Kidney epithelial cell (primary cell): ENCODE results near the gene GATD1. TPM values are rescaled to one million over a fixed set of nuclear protein-coding genes. Genes with fewer than 3 reads are reported as not detected.
"Not testable (repeated sequence)": the region's sequence is repeated elsewhere in the genome, so short reads cannot be mapped to it uniquely, and the experiment has no call there.

Source experiments
- DNase-seq: peaks from one replicate; pipeline ENCODE4 v3.0.0-alpha.2; 2010; ENCODE audit warnings: low read depth
- H3K27me3 ChIP-seq: 2 replicates; pipeline ENCODE4 v1.6.0; 2011; ENCODE audit warnings: low read length; ENCODE audit not compliant: control insufficient read depth, insufficient read depth
- H3K36me3 ChIP-seq: 2 replicates; pipeline ENCODE4 v1.5.1; 2011; ENCODE audit warnings: low read length; ENCODE audit not compliant: control insufficient read depth, insufficient read depth
- H3K4me3 ChIP-seq: 2 replicates; pipeline ENCODE4 v1.5.1; 2011; ENCODE audit warnings: low read depth, mild to moderate bottlenecking, control low read depth, low read length
- total RNA-seq: library from RNA; depleted of rRNA; stranded (reverse); fragments of >200 nt; gene quantifications from 2 replicates; pipeline ENCODE4 v1.2.3, GENCODE V29; 2015
- TF ChIP-seq, protein P1 (sequence below): IDR thresholded peaks from 2 replicates; pipeline ENCODE4 v1.5.1; 2011; ENCODE audit warnings: mild to moderate bottlenecking, moderate library complexity, low read length, control low read depth, inconsistent platforms; ENCODE audit not compliant: insufficient read depth, poor library complexity, severe bottlenecking

The GATD1 gene
- total RNA-seq, 1 donor from 2014 or later, result 27.6 TPM

DNA sequence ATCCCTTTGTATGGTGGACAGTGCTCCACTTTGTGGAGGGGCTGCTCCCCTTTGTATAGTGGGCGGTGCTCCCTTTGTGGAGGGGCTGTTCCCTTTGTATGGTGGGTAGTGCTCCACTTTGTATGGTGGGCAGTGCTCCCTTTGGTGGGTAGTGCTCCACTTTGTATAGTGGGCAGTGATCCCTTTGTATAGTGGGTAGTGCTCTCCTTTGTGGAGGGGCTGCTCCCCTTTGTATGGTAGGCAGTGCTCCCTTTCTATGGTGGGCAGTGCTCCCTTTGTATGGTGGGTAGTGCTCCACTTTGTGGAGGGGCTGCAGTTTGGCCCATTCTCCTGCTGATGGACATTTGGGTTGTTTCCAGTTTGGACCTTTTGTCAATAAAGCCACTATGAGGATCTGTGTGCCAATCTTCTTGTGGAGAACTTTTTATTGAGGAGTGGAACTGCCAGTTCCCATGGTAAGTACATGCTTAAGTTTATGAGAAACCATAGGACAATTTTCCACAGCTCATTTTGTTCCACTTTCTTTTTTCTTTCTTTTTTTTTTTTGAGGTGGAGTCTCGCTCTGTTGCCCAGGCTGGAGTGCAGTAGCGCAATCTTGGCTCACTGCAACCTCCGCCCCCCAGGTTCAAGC lies 34.6 kb downstream of the GATD1 start:
- TF ChIP-seq, protein P1, sequence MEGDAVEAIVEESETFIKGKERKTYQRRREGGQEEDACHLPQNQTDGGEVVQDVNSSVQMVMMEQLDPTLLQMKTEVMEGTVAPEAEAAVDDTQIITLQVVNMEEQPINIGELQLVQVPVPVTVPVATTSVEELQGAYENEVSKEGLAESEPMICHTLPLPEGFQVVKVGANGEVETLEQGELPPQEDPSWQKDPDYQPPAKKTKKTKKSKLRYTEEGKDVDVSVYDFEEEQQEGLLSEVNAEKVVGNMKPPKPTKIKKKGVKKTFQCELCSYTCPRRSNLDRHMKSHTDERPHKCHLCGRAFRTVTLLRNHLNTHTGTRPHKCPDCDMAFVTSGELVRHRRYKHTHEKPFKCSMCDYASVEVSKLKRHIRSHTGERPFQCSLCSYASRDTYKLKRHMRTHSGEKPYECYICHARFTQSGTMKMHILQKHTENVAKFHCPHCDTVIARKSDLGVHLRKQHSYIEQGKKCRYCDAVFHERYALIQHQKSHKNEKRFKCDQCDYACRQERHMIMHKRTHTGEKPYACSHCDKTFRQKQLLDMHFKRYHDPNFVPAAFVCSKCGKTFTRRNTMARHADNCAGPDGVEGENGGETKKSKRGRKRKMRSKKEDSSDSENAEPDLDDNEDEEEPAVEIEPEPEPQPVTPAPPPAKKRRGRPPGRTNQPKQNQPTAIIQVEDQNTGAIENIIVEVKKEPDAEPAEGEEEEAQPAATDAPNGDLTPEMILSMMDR, result no peak
- no peaks in the 10 kb centered on the region for H3K36me3 ChIP-seq
- H3K4me3 ChIP-seq, result no peak overlapping the region

DNA sequence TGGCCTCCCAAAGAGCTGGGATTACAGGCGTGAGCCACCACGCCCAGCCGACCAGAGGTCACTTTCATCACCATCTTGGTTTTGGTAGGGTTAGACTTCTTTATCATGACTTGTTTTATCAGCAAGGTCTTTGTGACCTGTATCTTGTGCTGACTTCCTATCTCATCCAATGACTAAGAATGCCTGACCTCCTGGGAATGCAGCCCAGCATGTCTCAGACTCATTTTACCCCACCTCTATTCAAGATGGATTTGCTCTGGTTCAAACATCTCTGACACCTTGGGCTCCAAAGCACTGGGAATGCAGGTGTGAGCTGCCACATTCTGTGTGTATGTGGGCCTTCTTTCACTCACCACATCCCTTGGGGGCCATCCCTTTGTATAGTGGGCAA lies 35.1 kb downstream of the GATD1 start:
- no peak overlapping the region for H3K4me3 ChIP-seq
- TF ChIP-seq, protein P1, result no peak
- DNase-seq, result no peak
- H3K36me3 ChIP-seq, result no peaks in the 10 kb centered on the region
- peaks cover 4% of the 10 kb centered on the region for H3K27me3 ChIP-seq

More for the DNA sequence above, 34.6 kb downstream of the GATD1 start:
- H3K27me3 ChIP-seq, result no peaks in the 10 kb centered on the region
- no peak for DNase-seq

DNA sequence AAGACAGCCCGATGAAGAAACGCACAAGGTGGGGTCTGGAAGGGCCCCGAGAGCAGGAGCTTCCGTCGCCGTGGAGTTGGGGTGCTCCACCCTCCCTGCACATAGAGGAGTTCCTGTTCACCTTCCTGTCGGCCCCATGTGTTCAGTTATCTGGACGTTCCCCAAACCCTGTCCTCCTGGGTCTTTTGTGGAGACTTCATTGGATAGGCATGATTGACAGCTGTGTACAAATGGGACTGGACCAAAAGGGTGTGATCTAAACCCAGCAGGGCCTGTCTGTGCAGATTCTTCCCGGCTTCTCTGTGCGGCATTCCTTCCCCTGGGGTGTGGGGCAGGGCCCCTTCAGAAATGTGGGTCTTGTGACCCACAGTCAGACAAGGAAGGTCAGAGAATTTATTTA lies 39.4 kb downstream of the GATD1 start:
- not testable (repeated sequence) for DNase-seq, H3K27me3 ChIP-seq, H3K36me3 ChIP-seq, H3K4me3 ChIP-seq

DNA sequence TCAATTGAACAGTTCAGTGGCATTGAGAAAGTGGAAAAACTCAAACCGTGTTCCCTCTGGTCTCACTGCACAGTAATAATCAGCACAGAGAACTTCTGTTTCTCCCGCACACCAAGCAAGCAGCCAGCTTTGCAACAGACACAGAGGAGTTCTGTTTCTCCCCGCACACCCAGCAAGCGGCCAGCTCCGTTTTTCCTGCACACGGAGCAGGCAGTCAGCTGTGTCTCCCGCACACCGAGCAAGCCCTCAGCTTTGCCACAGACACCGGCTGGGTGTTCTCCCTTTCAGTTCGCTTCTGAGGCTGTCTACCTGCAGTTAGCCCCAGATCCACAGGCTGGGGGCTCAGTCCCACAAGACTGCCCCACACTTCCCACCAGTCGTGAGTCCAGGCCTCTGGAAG lies 39.9 kb downstream of the GATD1 start:
- H3K36me3 ChIP-seq, result no peaks in the 10 kb centered on the region
- H3K27me3 ChIP-seq, result peaks cover 4% of the 10 kb centered on the region
- H3K4me3 ChIP-seq, result no peak overlapping the region
- DNase-seq, result no peak
- TF ChIP-seq, protein P1, result no peak

DNA sequence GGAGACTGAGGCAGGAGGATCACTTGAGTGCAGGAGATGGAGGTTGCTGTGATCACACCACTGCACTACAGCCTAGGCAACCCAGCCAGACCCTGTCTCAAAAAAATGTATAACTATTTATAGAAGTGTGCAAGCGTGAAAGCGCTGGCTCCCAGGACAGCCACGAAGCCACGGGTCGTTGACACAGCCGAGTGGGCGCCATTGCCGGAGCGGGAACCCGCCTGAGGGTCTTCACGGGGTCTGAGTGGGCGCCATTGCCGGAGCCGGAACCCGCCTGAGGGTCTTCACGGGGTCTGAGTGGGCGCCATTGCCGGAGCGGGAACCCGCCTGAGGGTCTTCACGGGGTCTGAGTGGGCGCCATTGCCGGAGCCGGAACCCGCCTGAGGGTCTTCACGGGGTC lies 42.7 kb downstream of the GATD1 start:
- DNase-seq, H3K27me3 ChIP-seq, H3K36me3 ChIP-seq, H3K4me3 ChIP-seq: not testable (repeated sequence)

DNA sequence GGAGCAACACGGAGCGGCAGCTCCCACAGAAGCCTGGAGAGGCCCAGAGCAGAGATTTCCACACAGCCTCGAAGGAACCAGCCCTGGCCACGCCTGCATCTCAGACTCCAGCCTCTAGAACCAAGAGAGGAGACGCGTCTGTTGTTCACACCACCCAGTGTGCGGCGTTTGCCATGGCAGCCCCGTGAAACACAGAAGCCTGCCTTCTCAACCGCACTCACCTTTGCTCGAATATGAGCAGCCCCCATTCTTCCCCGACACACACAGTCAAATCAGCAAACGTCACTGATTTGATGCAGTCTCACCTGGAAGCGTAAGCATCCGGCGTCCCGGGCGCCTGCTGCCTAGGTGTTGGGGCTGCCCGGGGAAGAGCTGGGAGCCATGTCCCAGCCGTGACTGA lies 44.2 kb downstream of the GATD1 start:
- H3K36me3 ChIP-seq, result no peaks in the 10 kb centered on the region
- H3K27me3 ChIP-seq, result peaks cover 4% of the 10 kb centered on the region
- no peak for DNase-seq
- H3K4me3 ChIP-seq, result no peak overlapping the region
- TF ChIP-seq, protein P1, result no peak

DNA sequence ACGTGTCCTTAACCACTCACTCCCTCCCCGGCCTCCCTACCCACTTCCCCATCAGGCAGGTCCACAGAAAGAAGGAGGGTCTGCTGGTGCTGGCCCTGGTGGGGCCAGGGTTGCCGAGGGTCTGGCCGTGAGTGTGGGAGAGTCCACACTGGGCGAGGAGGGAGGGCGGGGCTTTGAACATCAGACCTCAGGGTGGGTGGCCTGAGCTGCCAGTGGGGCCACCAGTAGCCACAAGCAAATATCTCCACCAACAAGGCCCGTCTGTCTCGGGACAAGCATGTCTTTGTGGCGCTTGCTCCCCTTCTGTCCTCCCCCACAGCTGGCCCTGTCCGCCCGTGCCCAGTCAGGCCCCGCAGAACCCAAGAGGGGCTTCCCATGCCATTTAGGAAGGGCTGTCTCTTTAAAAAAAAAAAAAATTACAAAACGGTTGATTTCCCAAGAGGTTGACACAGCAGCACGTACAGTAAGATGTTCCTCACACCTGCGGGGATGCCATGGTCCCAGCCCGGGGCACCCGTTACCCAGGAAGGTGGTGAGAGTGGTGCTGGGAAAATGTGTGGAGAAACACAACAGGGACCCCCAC lies 47.7 kb downstream of the GATD1 start:
- Histone ChIP-seq H3K4me3 (no peak overlapping the region), H3K36me3 (peaks cover 4% of the 10 kb centered on the region), H3K27me3 (no peaks in the 10 kb centered on the region)
- DNase-seq, result no peak
- TF ChIP-seq, protein P1, result no peak
